Parietal lobe (tissue), 1 donor: Measurements from ENCODE around the gene OR5M3. TPM values are rescaled to one million over a fixed set of nuclear protein-coding genes. Genes with fewer than 3 reads are reported as not detected.

Experiments
- total RNA-seq: library from RNA; depleted of rRNA; stranded (reverse); fragments of >200 nt; gene quantifications from one replicate; pipeline ENCODE4 v1.2.3, GENCODE V29; 2014

Gene OR5M3
- total RNA-seq, result not detected

DNA sequence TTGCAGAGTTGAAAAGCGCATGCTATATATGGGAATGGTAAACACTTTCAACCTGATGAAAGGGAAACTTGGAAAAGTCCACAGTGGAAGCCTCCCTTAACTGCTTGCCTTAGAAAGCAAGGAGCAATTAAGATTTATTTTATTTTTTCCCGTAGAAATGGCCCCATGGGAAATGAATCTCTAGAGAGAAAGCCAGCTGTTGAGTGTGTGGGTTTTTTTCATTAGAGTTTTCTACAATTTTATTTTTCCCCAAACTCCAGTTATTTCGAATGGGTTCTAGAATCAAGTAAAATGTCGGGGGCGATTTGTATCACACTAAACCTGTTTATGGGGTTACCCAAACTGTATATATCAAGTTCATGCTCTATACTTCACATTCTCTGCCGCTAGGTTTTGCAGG, at the start of gene OR5M3:
OR5M3 (minus strand) TSS at position 101 of the 400 bp plus-strand sequence. CDS start 2,855 bp downstream, outside the sequence.

DNA sequence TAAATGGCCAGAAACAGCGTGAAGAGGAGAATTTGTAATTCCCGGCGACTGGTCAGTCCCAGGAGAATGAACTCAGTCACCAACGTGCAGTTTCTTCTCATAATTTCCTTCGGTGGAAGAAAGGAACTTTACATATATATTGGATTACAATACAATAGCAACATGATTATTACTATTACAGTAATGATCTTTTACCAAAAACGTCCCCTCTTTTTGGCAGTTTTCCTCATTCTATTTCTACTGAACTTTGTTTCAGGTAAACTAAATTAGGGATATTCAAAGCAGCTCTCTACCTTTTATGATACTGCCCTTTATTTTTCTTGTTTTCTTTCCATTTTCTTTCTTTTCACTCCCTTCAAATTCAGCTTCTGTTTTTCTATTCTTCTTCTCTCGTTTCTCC, 18.1 kb upstream of the OR5M3 start, which contains the start of gene OR5M8:
OR5M8 (minus strand) TSS at position 101 of the 400 bp plus-strand sequence; CDS start at position 101, 0 bp downstream.

Other genes with a start within 250 kb of the OR5M3 start
- not detected for gene OR5T2, start 239.1 kb downstream of the OR5M3 start, total RNA-seq
- not detected for gene OR5T3, start 221.1 kb downstream of the OR5M3 start, total RNA-seq
- not detected for gene OR5T1, start 199.2 kb downstream of the OR5M3 start, total RNA-seq
- not detected for gene OR8H1, start 181.1 kb downstream of the OR5M3 start, total RNA-seq
- not detected for gene OR8K3, start 158.2 kb downstream of the OR5M3 start, total RNA-seq
- not detected for gene OR8K1, start 127.3 kb downstream of the OR5M3 start, total RNA-seq
- gene OR8J1, start 119.1 kb downstream of the OR5M3 start, total RNA-seq, result not detected
- gene OR8U1, start 97.7 kb downstream of the OR5M3 start, total RNA-seq, result not detected
- gene OR5AL1, start 60.7 kb downstream of the OR5M3 start, total RNA-seq, result not detected
- gene OR5M8, start 18.0 kb upstream of the OR5M3 start, total RNA-seq, result not detected
- gene OR5M11, start 69.9 kb upstream of the OR5M3 start, total RNA-seq, result not detected
- gene OR5M10, start 104.4 kb upstream of the OR5M3 start, total RNA-seq, result not detected
- not detected for gene OR5M1, start 141.5 kb upstream of the OR5M3 start, total RNA-seq
- not detected for gene OR5AP2, start 169.1 kb upstream of the OR5M3 start, total RNA-seq
- gene OR5AR1, start 190.3 kb upstream of the OR5M3 start, total RNA-seq, result not detected
- gene OR9G1, start 225.7 kb upstream of the OR5M3 start, total RNA-seq, result not detected